Parathyroid adenoma (tissue), 2 donors: ENCODE data around the gene NCKAP5.

ENCODE experiments used
- H2AFZ ChIP-seq: fragments of 300-600 bp; sonication (generic); one replicate; pipeline ENCODE4 v1.7.0; 2017; ENCODE audit warnings: antibody characterized with exemption, mild to moderate bottlenecking
- H3K27ac ChIP-seq: fragments of 300-600 bp; sonication (generic); one replicate; pipeline ENCODE4 v1.7.0; 2017
- H3K27me3 ChIP-seq: fragments of 300-600 bp; sonication (generic); one replicate; pipeline ENCODE4 v1.7.0; 2017; ENCODE audit warnings: low read length; ENCODE audit not compliant: control insufficient read depth, insufficient read depth
- H3K36me3 ChIP-seq: fragments of 300-600 bp; sonication (generic); one replicate; pipeline ENCODE4 v1.7.0; 2017; ENCODE audit warnings: low read length; ENCODE audit not compliant: control insufficient read depth, insufficient read depth
- H3K4me1 ChIP-seq: fragments of 300-600 bp; sonication (generic); one replicate; pipeline ENCODE4 v1.7.0; 2017; ENCODE audit warnings: control low read depth
- H3K4me2 ChIP-seq: fragments of 300-600 bp; sonication (generic); one replicate; pipeline ENCODE4 v1.7.0; 2017; ENCODE audit warnings: low read length
- H3K4me3 ChIP-seq: fragments of 300-600 bp; sonication (generic); one replicate; pipeline ENCODE4 v1.7.0; 2017; ENCODE audit warnings: low read depth, low read length
- H3K79me2 ChIP-seq: fragments of 300-600 bp; sonication (generic); one replicate; pipeline ENCODE4 v1.7.0; 2017; ENCODE audit warnings: control low read depth
- H3K9ac ChIP-seq: fragments of 300-600 bp; sonication (generic); one replicate; pipeline ENCODE4 v1.7.0; 2017; ENCODE audit warnings: mild to moderate bottlenecking
- H3K9me3 ChIP-seq: fragments of 300-600 bp; sonication (generic); one replicate; pipeline ENCODE4 v1.7.0; 2017; ENCODE audit warnings: low read length; ENCODE audit not compliant: control insufficient read depth
- TF ChIP-seq, protein P1 (sequence below): fragments of 300-600 bp; sonication (generic); IDR thresholded peaks from one replicate; pipeline ENCODE4 v1.7.0; 2017; ENCODE audit warnings: antibody characterized with exemption, mild to moderate bottlenecking
- donor health status: primary hyperparathyroidism.

Gene NCKAP5

DNA sequence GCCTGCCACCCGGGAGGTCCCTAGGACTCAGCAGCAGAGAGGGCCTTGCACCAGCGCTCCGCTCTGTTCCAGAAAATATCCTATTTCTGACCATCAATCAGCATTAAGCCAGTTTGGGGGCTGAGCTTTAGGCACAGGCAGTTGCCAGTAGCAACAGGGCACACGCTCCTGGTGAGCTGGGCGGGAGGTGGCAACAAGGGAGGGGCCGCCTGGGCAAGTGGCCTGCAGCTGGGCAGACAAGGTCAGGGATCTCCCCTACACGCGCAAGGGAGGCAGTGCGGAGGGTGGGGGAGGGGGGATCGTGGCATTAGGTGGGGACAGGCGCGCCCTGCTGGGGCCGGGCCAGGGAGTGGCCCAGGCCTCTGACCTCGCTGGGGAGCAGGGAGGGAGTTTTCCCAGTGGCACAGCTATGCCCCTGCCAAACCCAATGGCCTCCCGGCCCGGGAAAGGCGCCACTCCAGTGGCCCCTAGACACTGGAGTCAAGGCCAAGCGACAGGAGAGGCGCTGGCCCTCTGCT is 302.8 kb downstream of the NCKAP5 start:
- TF ChIP-seq, protein P1, sequence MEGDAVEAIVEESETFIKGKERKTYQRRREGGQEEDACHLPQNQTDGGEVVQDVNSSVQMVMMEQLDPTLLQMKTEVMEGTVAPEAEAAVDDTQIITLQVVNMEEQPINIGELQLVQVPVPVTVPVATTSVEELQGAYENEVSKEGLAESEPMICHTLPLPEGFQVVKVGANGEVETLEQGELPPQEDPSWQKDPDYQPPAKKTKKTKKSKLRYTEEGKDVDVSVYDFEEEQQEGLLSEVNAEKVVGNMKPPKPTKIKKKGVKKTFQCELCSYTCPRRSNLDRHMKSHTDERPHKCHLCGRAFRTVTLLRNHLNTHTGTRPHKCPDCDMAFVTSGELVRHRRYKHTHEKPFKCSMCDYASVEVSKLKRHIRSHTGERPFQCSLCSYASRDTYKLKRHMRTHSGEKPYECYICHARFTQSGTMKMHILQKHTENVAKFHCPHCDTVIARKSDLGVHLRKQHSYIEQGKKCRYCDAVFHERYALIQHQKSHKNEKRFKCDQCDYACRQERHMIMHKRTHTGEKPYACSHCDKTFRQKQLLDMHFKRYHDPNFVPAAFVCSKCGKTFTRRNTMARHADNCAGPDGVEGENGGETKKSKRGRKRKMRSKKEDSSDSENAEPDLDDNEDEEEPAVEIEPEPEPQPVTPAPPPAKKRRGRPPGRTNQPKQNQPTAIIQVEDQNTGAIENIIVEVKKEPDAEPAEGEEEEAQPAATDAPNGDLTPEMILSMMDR: no peak
- no peaks in the 10 kb centered on the region for H3K27me3 ChIP-seq
- no peaks in the 10 kb centered on the region for H3K36me3 ChIP-seq
- no peak overlapping the region for H3K4me3 ChIP-seq
- no peak overlapping the region for H3K4me2 ChIP-seq
- H3K4me1 ChIP-seq: no peaks in the 10 kb centered on the region
- H3K79me2 ChIP-seq: no peaks in the 10 kb centered on the region
- peak overlapping the region; percentile 13 for H2AFZ ChIP-seq
- no peaks in the 10 kb centered on the region for H3K9me3 ChIP-seq
- no peak overlapping the region for H3K9ac ChIP-seq
- H3K27ac ChIP-seq: no peak overlapping the region

DNA sequence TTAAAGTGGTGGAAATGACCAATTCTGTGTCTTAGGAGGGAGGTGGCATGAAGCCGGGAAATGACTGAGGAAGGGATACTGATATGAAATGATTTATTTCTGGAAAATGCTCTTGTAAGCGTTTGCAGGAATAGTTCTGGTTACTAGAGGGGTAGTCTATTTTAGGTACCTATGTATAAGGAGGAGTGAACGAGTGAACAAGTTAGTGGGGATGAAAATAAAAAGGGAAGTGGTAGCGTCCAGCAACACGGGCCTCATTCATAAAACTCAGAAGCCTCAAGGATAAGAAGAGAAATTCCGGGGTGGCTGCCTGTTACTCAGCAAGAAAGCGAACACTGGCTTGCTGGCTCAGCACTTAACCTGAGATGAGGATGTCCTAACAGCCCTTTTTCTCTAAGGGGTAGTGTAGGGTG is 303.3 kb downstream of the NCKAP5 start:
- no peaks in the 10 kb centered on the region for H3K4me1 ChIP-seq
- no peak overlapping the region for H3K4me2 ChIP-seq
- TF ChIP-seq, protein P1: no peak
- H2AFZ ChIP-seq: peak overlapping the region; percentile 13
- no peaks in the 10 kb centered on the region for H3K27me3 ChIP-seq
- no peaks in the 10 kb centered on the region for H3K79me2 ChIP-seq
- no peak overlapping the region for H3K9ac ChIP-seq
- H3K4me3 ChIP-seq: no peak overlapping the region
- no peak overlapping the region for H3K27ac ChIP-seq
- H3K36me3 ChIP-seq: no peaks in the 10 kb centered on the region
- no peaks in the 10 kb centered on the region for H3K9me3 ChIP-seq

DNA sequence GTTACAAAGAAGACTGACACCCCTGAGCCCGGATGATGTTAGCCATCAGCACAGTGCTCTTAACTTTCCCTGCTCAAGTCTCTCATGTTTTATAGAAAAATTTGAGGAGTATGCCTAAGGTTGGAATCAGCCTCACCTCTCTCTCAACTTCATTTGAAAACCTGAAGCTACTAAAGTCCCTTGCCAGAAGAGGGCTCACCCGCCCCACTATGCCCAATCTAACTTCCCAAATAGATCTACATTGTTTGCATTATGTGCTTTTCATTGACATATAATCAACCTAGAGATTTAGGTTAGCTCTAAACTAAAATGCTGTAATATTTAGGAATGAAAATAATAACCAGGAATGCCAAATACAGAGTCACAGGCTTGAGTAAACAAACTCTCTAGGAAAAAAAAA is 305.4 kb downstream of the NCKAP5 start:
- Histone ChIP-seq H3K27ac (no peak overlapping the region), H2AFZ (no peak overlapping the region), H3K36me3 (no peaks in the 10 kb centered on the region), H3K4me1 (no peaks in the 10 kb centered on the region), H3K9ac (no peak overlapping the region), H3K4me2 (no peak overlapping the region), H3K79me2 (no peaks in the 10 kb centered on the region), H3K4me3 (no peak overlapping the region), H3K9me3 (no peaks in the 10 kb centered on the region), H3K27me3 (no peaks in the 10 kb centered on the region)
- TF ChIP-seq, protein P1: no peak

DNA sequence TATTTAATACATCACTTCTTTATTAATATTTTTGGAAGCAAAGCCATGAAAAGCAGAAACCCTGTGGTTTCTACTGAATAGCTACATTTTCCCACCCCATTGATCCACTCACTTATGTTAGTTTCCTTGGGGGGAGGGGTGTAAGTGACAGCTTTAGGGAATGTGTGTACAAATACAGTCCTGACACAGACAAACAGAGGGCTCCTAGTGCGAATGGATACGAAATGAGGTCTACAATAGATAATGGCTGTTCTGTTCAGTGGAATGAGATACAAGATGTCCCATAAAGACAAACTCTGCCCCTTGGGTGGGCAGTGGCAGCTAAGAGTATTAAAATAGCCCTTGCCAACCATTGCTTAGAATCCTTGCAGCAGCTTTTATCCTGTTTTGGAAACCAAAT is 312.9 kb downstream of the NCKAP5 start:
- TF ChIP-seq, protein P1: no peak
- no peaks in the 10 kb centered on the region for H3K36me3 ChIP-seq
- H3K4me1 ChIP-seq: no peaks in the 10 kb centered on the region
- H3K4me3 ChIP-seq: no peak overlapping the region
- no peaks in the 10 kb centered on the region for H3K79me2 ChIP-seq
- no peaks in the 10 kb centered on the region for H3K9me3 ChIP-seq
- H3K27me3 ChIP-seq: no peaks in the 10 kb centered on the region
- no peak overlapping the region for H3K9ac ChIP-seq
- no peak overlapping the region for H3K27ac ChIP-seq
- no peak overlapping the region for H3K4me2 ChIP-seq
- H2AFZ ChIP-seq: no peak overlapping the region

DNA sequence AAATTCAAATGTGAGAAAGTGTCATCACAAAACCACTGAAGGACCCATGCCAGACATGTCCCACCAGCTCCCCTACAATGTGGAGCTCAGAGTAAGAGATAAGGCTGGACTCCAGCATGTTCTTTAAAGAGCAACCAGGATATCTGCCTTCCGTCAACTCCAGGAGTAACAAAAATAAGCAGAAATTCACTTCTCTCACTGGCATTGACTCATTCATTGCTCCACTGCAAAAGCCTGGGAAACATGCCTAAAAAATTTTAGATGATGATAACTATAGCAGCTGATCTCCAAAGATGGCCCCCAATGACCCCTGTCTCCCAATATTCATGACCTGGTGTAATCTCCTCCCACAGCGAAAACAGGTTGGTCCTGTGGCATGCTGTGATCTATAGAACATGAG is 314.5 kb downstream of the NCKAP5 start:
- H3K27ac ChIP-seq: no peak overlapping the region
- H3K36me3 ChIP-seq: no peaks in the 10 kb centered on the region
- no peaks in the 10 kb centered on the region for H3K9me3 ChIP-seq
- no peak overlapping the region for H3K4me3 ChIP-seq
- H3K9ac ChIP-seq: no peak overlapping the region
- TF ChIP-seq, protein P1: no peak
- no peaks in the 10 kb centered on the region for H3K79me2 ChIP-seq
- H3K4me1 ChIP-seq: no peaks in the 10 kb centered on the region
- no peaks in the 10 kb centered on the region for H3K27me3 ChIP-seq
- no peak overlapping the region for H3K4me2 ChIP-seq
- no peak overlapping the region for H2AFZ ChIP-seq
